Lower leg skin (tissue), 3 donors: ENCODE measurements around the gene CC2D1A.

Source experiments
- CTCF ChIP-seq, 3 donors: fragments of 450-650 bp; IDR thresholded peaks; one replicate each; pipeline ENCODE4 v1.5.1; 2016; ENCODE audit warnings: antibody characterized with exemption in 3 of 3, mild to moderate bottlenecking in 3 of 3, moderate library complexity in 2 of 3
- POLR2A ChIP-seq, 2 donors: fragments of 450-650 bp; IDR thresholded peaks; one replicate each; pipeline ENCODE4 v1.6.1; 2016 to 2017; ENCODE audit warnings: antibody characterized with exemption in 2 of 2, mild to moderate bottlenecking in 1 of 2, moderate library complexity in 1 of 2

- TF ChIP-seq POLR2A (IDR thresholded peaks at IDR 0.05) (no peak), CTCF (IDR thresholded peaks at IDR 0.05) (no peak)
Measured at GRCh38 chr19:13975870-13976269, 69.9 kb downstream of the CC2D1A start.
